Thyroid gland (tissue), 4 donors: ENCODE data around the gene CIAPIN1. TPM values are rescaled to one million over a fixed set of nuclear protein-coding genes. Genes with fewer than 3 reads are reported as not detected.

Experiments
- DNase-seq, 2 donors: peaks; one replicate each; pipeline ENCODE4 v3.0.0-alpha.2; 2019
- H3K27ac ChIP-seq, 3 donors: fragments of 200-600 bp; sonication (generic); 1 replicate in 2 of 3; 2 replicates in 1 of 3; pipeline ENCODE4 v1.5.1; 2016 to 2019; ENCODE audit warnings: mild to moderate bottlenecking in 1 of 3, moderate library complexity in 1 of 3
- H3K27me3 ChIP-seq: fragments of 200-600 bp; sonication (generic); one replicate; pipeline ENCODE4 v1.5.1; 2019
- H3K36me3 ChIP-seq, 2 donors: fragments of 200-600 bp; sonication (generic); one replicate each; pipeline ENCODE4 v1.5.1; 2016 to 2019
- H3K4me1 ChIP-seq, 2 donors: fragments of 200-600 bp; sonication (generic); one replicate each; pipeline ENCODE4 v1.5.1; 2017 to 2019
- H3K4me3 ChIP-seq, 3 donors: fragments of 200-600 bp; sonication (generic); replicated peaks in 1 of 3; 1 replicate in 2 of 3; 2 replicates in 1 of 3; pipeline ENCODE4 v1.5.1; 2016; ENCODE audit warnings: mild to moderate bottlenecking in 1 of 3
- H3K9me3 ChIP-seq: fragments of 200-600 bp; sonication (generic); one replicate; pipeline ENCODE4 v1.5.1; 2017
- CTCF ChIP-seq, 6 experiments: fragments of 200-600 bp in 3 of 6; fragments of 450-650 bp in 3 of 6; sonication (generic) in 3 of 6; IDR thresholded peaks; one replicate each; pipeline ENCODE4 v1.5.1; 2016 to 2019; ENCODE audit warnings: antibody characterized with exemption in 6 of 6, mild to moderate bottlenecking in 2 of 6, inconsistent platforms in 1 of 6, moderate library complexity in 1 of 6
- POLR2A ChIP-seq, 2 donors: fragments of 450-650 bp; IDR thresholded peaks; one replicate each; pipeline ENCODE4 v1.6.1; 2017; ENCODE audit warnings: antibody characterized with exemption in 2 of 2, mild to moderate bottlenecking in 2 of 2, moderate library complexity in 1 of 2
- WGBS, 2 donors: methylation state at CpG; one replicate each; pipeline ENCODE4 v1.1.5; 2017; 5-methylcytosine and 5-hydroxymethylcytosine counted together
- intact Hi-C: fragments of 100-400 bp; cut with DNase I; formaldehyde crosslinking; loops from one replicate; pipeline ENCODE4 v1.15.1; 2023
- total RNA-seq, 4 donors: library from RNA; depleted of rRNA; stranded (reverse); fragments of >200 nt; gene quantifications; one replicate each; pipeline ENCODE4 v1.2.3, GENCODE V29; 2016

The CIAPIN1 gene
- total RNA-seq, 4 donors from 2014 or later: 29.2 to 41.2 (median 35.5) TPM

GRCh38 chr16:57384248-57385070, 62.7 kb downstream of the CIAPIN1 start:
- no peak overlapping the region for H3K27ac ChIP-seq
- no peaks in the 10 kb centered on the region for H3K9me3 ChIP-seq
- peaks cover 0 to 7% of the 10 kb centered on the region in 2 donors for H3K36me3 ChIP-seq
- no peak overlapping the region for H3K4me3 ChIP-seq
- intact Hi-C loops: no loop called here
- no peaks in the 10 kb centered on the region for H3K27me3 ChIP-seq
- 68 to 70% methylated on average over 7 of the region's 11 CpGs for WGBS, 2 donors
- no peak for DNase-seq
- TF ChIP-seq CTCF (IDR thresholded peaks at IDR 0.05): no peak
- TF ChIP-seq POLR2A (IDR thresholded peaks at IDR 0.05): no peak
- H3K4me1 ChIP-seq: peaks cover 0 to 22% of the 10 kb centered on the region in 2 donors

GRCh38 chr16:57383276-57384247, 63.6 kb downstream of the CIAPIN1 start:
- TF ChIP-seq POLR2A (IDR thresholded peaks at IDR 0.05): no peak
- TF ChIP-seq CTCF (IDR thresholded peaks at IDR 0.05): no peak
- DNase-seq: no peak
- WGBS, 2 donors: 84 to 91% methylated on average over 5 to 6 of the region's 8 CpGs
- H3K9me3 ChIP-seq: no peaks in the 10 kb centered on the region
- H3K4me1 ChIP-seq: peaks cover 0 to 22% of the 10 kb centered on the region in 2 donors
- H3K36me3 ChIP-seq: peaks cover 0 to 7% of the 10 kb centered on the region in 2 donors
- intact Hi-C loops: no loop called here
- no peak overlapping the region for H3K4me3 ChIP-seq
- H3K27me3 ChIP-seq: no peaks in the 10 kb centered on the region
- H3K27ac ChIP-seq: no peak overlapping the region

GRCh38 chr16:57382535-57383275, 64.5 kb downstream of the CIAPIN1 start:
- no peaks in the 10 kb centered on the region for H3K9me3 ChIP-seq
- H3K27me3 ChIP-seq: no peaks in the 10 kb centered on the region
- peaks cover 0 to 26% of the 10 kb centered on the region in 2 donors for H3K4me1 ChIP-seq
- intact Hi-C loops: no loop called here
- 96 to 97% methylated on average over 3 to 6 of the region's 16 CpGs for WGBS, 2 donors
- H3K36me3 ChIP-seq: peaks cover 0 to 7% of the 10 kb centered on the region in 2 donors
- DNase-seq: no peak
- no peak overlapping the region for H3K4me3 ChIP-seq
- H3K27ac ChIP-seq: no peak overlapping the region
- TF ChIP-seq CTCF (IDR thresholded peaks at IDR 0.05) (no peak), POLR2A (IDR thresholded peaks at IDR 0.05) (no peak)

DNA sequence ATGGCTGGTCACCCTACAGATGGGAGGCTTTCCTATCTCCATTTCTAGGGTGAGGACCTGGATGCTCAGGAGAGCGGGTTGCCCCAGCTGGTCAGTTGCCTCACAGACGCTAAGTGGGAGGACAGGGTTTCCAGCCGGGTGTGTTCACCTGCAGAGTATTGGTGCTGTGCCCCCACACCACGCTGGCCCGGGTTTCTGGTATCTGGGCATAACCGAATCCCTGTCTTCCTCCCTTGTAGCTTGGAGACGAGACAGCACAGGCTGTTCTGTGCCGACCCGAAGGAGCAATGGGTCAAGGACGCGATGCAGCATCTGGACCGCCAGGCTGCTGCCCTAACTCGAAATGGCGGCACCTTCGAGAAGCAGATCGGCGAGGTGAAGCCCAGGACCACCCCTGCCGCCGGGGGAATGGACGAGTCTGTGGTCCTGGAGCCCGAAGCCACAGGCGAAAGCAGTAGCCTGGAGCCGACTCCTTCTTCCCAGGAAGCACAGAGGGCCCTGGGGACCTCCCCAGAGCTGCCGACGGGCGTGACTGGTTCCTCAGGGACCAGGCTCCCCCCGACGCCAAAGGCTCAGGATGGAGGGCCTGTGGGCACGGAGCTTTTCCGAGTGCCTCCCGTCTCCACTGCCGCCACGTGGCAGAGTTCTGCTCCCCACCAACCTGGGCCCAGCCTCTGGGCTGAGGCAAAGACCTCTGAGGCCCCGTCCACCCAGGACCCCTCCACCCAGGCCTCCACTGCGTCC, 65.2 kb downstream of the CIAPIN1 start:
- Histone ChIP-seq H3K27me3 (no peaks in the 10 kb centered on the region), H3K4me1 (peaks cover 0 to 26% of the 10 kb centered on the region in 2 donors), H3K27ac (no peak overlapping the region), H3K9me3 (no peaks in the 10 kb centered on the region), H3K36me3 (peaks cover 0 to 7% of the 10 kb centered on the region in 2 donors), H3K4me3 (no peak overlapping the region)
- TF ChIP-seq POLR2A (IDR thresholded peaks at IDR 0.05) (no peak), CTCF (IDR thresholded peaks at IDR 0.05) (no peak)
- DNase-seq: no peak
- 95 to 96% methylated on average over 23 to 30 of the region's 35 CpGs for WGBS, 2 donors
- intact Hi-C loops: no loop called here
